Natural killer cell (primary cell): ENCODE results near the gene RGS9BP. TPM values are rescaled to one million over a fixed set of nuclear protein-coding genes. Genes with fewer than 3 reads are reported as not detected.

Source experiments
- ATAC-seq, 3 donors: fragments of 150-1000 bp in 2 of 3; fragments of 200-7000 bp in 1 of 3; cut with Tn5 transposase; 1 replicate in 1 of 3; 2 replicates in 2 of 3; pipeline ENCODE4 v1.10.0; 2021; ENCODE audit warnings: mild to moderate bottlenecking in 2 of 3, moderate library complexity in 2 of 3
- DNase-seq, 2 donors: peaks; one replicate each; pipeline versions ENCODE4 v3.0.0 to v3.0.0-alpha.2; 2013 to 2021; ENCODE audit warnings: mixed read lengths in 1 of 2
- H3K27ac ChIP-seq: one replicate; pipeline ENCODE4 v1.5.1; 2013; ENCODE audit warnings: mild to moderate bottlenecking, low read length
- H3K27me3 ChIP-seq: one replicate; pipeline ENCODE4 v1.6.1; 2013; ENCODE audit warnings: low read length; ENCODE audit not compliant: control insufficient read depth, insufficient read depth
- H3K36me3 ChIP-seq: one replicate; pipeline ENCODE4 v1.6.1; 2013; ENCODE audit warnings: low read length; ENCODE audit not compliant: control insufficient read depth, insufficient read depth
- H3K4me1 ChIP-seq: one replicate; pipeline ENCODE4 v1.6.1; 2013; ENCODE audit warnings: low read length; ENCODE audit not compliant: control insufficient read depth, insufficient read depth
- H3K4me3 ChIP-seq: one replicate; pipeline ENCODE4 v1.5.1; 2013; ENCODE audit warnings: low read length
- H3K9me3 ChIP-seq: one replicate; pipeline ENCODE4 v1.6.1; 2013; ENCODE audit warnings: low read length; ENCODE audit not compliant: control insufficient read depth, insufficient read depth
- H3K27ac Mint-ChIP-seq, 2 donors: one replicate each; pipeline ENCODE4 v1.8.0; 2022; ENCODE audit warnings: mild to moderate bottlenecking in 2 of 2, mixed read lengths in 2 of 2, moderate library complexity in 1 of 2
- H3K27me3 Mint-ChIP-seq, 2 donors: one replicate each; pipeline ENCODE4 v1.8.0; 2022; ENCODE audit warnings: low read depth in 2 of 2, mixed read lengths in 2 of 2
- H3K36me3 Mint-ChIP-seq: one replicate; pipeline ENCODE4 v1.8.0; 2022; ENCODE audit warnings: mixed read lengths
- H3K4me1 Mint-ChIP-seq, 2 donors: one replicate each; pipeline ENCODE4 v1.8.0; 2022; ENCODE audit warnings: mixed read lengths in 2 of 2
- H3K4me3 Mint-ChIP-seq: one replicate; pipeline ENCODE4 v1.8.0; 2022; ENCODE audit warnings: mild to moderate bottlenecking, moderate library complexity, mixed read lengths
- H3K9me3 Mint-ChIP-seq, 2 donors: one replicate each; pipeline ENCODE4 v1.8.0; 2022; ENCODE audit warnings: mixed read lengths in 2 of 2
- WGBS: methylation state at CpG from one replicate; pipeline ENCODE4 v1.1.7; 2013; ENCODE audit warnings: missing lambda C conversion rate; ENCODE audit not compliant: insufficient coverage; 5-methylcytosine and 5-hydroxymethylcytosine counted together
- intact Hi-C: fragments of 100-400 bp; cut with micrococcal nuclease; formaldehyde crosslinking; loops from one replicate; pipeline ENCODE4 v1.14.2; 2022
- total RNA-seq, 4 donors: library from RNA; stranded (reverse); fragments of 120-200 nt in 1 of 4; gene quantifications; one replicate each; pipeline versions ENCODE4 v1.2.3 to v1.2.4, GENCODE V29; 2013 to 2022
- TF ChIP-seq, protein P1 (sequence below): fragments of 200-600 bp; IDR thresholded peaks from one replicate; pipeline ENCODE4 v1.8.0; 2022; ENCODE audit warnings: antibody characterized with exemption

The RGS9BP gene
- total RNA-seq, 3 donors from 2014 or later (not counting 1 experiment from before 2014, with no cell fraction given), result 0.12 to 0.41 (median 0.40) TPM

DNA sequence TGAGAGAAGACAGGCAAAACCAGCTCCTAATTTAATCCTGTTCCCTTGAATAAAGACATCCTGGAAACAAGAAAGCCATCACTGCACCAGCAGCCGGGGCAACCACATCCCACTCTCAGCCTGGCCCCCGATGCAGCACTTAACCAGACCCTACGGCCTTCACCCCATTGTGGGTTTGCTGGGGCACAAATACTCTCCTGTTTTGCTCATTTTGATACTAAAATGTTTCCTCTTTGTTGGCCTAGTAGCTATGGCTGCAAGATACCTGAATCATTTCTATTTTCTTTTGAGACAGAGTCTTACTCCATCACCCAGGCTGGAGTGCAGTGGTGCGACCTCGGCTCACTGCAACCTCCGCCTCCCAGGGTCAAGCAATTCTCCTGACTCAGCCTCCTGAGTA lies 29.1 kb upstream of the RGS9BP start:
- DNase-seq (no peak), ATAC-seq (no peak)
- Histone ChIP-seq H3K27ac (no peak overlapping the region), H3K4me1 (peaks cover 28% of the 10 kb centered on the region), H3K4me3 (no peak overlapping the region), H3K36me3 (peaks cover 47% of the 10 kb centered on the region), H3K27me3 (no peaks in the 10 kb centered on the region), H3K9me3 (no peaks in the 10 kb centered on the region)
- peaks cover 7 to 10% of the 10 kb centered on the region in 2 donors for H3K4me1 Mint-ChIP-seq
- TF ChIP-seq, protein P1, sequence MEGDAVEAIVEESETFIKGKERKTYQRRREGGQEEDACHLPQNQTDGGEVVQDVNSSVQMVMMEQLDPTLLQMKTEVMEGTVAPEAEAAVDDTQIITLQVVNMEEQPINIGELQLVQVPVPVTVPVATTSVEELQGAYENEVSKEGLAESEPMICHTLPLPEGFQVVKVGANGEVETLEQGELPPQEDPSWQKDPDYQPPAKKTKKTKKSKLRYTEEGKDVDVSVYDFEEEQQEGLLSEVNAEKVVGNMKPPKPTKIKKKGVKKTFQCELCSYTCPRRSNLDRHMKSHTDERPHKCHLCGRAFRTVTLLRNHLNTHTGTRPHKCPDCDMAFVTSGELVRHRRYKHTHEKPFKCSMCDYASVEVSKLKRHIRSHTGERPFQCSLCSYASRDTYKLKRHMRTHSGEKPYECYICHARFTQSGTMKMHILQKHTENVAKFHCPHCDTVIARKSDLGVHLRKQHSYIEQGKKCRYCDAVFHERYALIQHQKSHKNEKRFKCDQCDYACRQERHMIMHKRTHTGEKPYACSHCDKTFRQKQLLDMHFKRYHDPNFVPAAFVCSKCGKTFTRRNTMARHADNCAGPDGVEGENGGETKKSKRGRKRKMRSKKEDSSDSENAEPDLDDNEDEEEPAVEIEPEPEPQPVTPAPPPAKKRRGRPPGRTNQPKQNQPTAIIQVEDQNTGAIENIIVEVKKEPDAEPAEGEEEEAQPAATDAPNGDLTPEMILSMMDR, result no peak
- H3K27ac Mint-ChIP-seq, result no peak overlapping the region
- H3K4me3 Mint-ChIP-seq, result no peak overlapping the region
- H3K9me3 Mint-ChIP-seq, result no peaks in the 10 kb centered on the region
- H3K36me3 Mint-ChIP-seq, result peaks cover 10% of the 10 kb centered on the region
- intact Hi-C loops, result no loop called here
- H3K27me3 Mint-ChIP-seq, result no peaks in the 10 kb centered on the region
- 74% methylated on average over 6 of the region's 6 CpGs for WGBS

DNA sequence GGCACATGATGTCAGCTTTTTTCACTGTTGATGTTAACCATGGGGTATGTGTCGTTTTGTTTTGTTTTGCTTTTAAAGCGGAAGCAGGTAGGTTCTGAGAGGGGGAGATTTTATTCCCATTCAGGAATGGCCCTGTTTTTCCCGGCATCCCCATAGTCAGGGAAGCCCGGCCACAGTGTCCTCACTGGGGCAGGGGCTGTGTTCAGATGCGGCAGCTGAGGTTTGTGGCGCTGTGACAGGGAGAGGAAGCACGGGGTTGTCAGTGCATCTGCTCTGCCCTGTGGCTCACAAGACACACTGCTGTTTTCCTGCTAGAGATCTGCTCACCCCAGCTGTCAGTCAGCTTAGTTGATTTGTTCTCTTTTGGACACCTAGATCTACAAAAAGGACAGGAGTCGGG lies 28.3 kb upstream of the RGS9BP start:
- Mint-ChIP-seq H3K36me3 (peaks cover 6% of the 10 kb centered on the region), H3K4me1 (peaks cover 7 to 10% of the 10 kb centered on the region in 2 donors), H3K27ac (no peak overlapping the region), H3K27me3 (no peaks in the 10 kb centered on the region), H3K9me3 (no peaks in the 10 kb centered on the region), H3K4me3 (no peak overlapping the region)
- no peaks in the 10 kb centered on the region for H3K9me3 ChIP-seq
- 61% methylated on average over 8 of the region's 8 CpGs for WGBS
- H3K27ac ChIP-seq, result no peak overlapping the region
- H3K4me1 ChIP-seq, result peaks cover 26% of the 10 kb centered on the region
- ATAC-seq (no peak), DNase-seq (no peak)
- intact Hi-C loops, result no loop called here
- H3K36me3 ChIP-seq, result peaks cover 47% of the 10 kb centered on the region
- no peaks in the 10 kb centered on the region for H3K27me3 ChIP-seq
- TF ChIP-seq, protein P1, result no peak
- no peak overlapping the region for H3K4me3 ChIP-seq

DNA sequence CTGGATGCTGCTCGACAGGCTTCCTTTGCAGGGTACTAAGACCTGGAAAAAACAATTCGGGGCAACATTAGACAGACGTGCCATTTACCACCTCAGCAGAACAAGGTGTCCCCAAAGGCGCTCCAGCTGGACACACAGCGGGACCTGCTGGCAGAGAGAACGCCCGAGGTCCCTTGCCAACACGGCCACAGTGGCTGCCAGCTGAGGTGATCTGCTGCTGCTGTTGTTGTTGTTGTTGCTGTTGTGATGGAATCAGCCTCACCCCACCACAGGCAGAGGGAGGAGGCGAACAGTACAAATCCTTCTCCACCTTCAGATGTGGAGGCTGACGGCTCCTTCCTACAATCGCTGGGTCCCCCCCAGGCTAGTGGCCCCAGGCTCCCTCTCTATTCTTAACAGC lies 25.9 kb upstream of the RGS9BP start:
- no peaks in the 10 kb centered on the region for H3K27me3 ChIP-seq
- WGBS, result over 99% methylated on average over 8 of the region's 11 CpGs
- H3K4me1 ChIP-seq, result peaks cover 3% of the 10 kb centered on the region
- Mint-ChIP-seq H3K27ac (no peak overlapping the region), H3K36me3 (no peaks in the 10 kb centered on the region), H3K4me1 (no peaks in the 10 kb centered on the region), H3K9me3 (no peaks in the 10 kb centered on the region), H3K4me3 (no peak overlapping the region), H3K27me3 (no peaks in the 10 kb centered on the region)
- H3K36me3 ChIP-seq, result peaks cover 39% of the 10 kb centered on the region
- no peak overlapping the region for H3K4me3 ChIP-seq
- ATAC-seq, result no peak
- intact Hi-C loops, result no loop called here
- H3K9me3 ChIP-seq, result no peaks in the 10 kb centered on the region
- DNase-seq, result no peak
- TF ChIP-seq, protein P1, result no peak
- no peak overlapping the region for H3K27ac ChIP-seq

DNA sequence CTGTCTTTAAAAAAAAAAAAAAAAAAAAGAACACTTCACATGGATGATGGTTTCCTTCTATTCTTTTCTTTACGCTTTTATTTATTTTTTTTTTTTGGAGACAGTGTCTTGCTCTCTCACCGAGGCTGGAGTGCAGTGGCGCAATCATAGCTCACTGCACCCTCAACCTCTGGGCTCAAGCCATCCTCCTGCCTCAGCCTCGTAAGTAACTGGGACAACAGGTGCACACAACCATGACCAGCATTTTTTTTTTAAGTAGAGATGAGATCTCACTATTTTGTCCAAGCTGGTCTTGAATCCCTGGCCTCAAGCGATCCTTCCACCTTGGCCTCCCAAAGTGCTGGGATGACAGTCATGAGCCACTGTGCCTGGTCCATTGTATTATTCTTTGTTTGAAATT lies 25.0 kb upstream of the RGS9BP start:
- TF ChIP-seq, protein P1, result no peak
- Histone ChIP-seq H3K27ac (no peak overlapping the region), H3K36me3 (peaks cover 46% of the 10 kb centered on the region), H3K27me3 (no peaks in the 10 kb centered on the region), H3K4me1 (peaks cover 3% of the 10 kb centered on the region), H3K9me3 (no peaks in the 10 kb centered on the region), H3K4me3 (no peak overlapping the region)
- intact Hi-C loops, result no loop called here
- no peak for ATAC-seq
- Mint-ChIP-seq H3K27ac (no peak overlapping the region), H3K9me3 (no peaks in the 10 kb centered on the region), H3K4me1 (no peaks in the 10 kb centered on the region), H3K36me3 (no peaks in the 10 kb centered on the region), H3K4me3 (no peak overlapping the region), H3K27me3 (no peaks in the 10 kb centered on the region)
- WGBS, result 98% methylated on average over 4 of the region's 5 CpGs
- DNase-seq, result no peak
